ENCODE data around the gene DOCK8.

DOCK8 gene

GRCh38 chr9:278651-279050 is 64.0 kb downstream of the DOCK8 start:
- no peak overlapping the region for H3K27ac Mint-ChIP-seq
- H3K9me3 Mint-ChIP-seq, result no peaks in the 10 kb centered on the region
- no peak for TF ChIP-seq CTCF (IDR thresholded peaks at IDR 0.05; ENCODE audit: unreplicated experiment in 3 of 3)
- H3K36me3 Mint-ChIP-seq (ENCODE audit: low read depth), result no peaks in the 10 kb centered on the region
- H3K4me3 Mint-ChIP-seq, result no peak overlapping the region
- H3K27me3 Mint-ChIP-seq (ENCODE audit: low read depth), result peaks cover 4% of the 10 kb centered on the region
- no peaks in the 10 kb centered on the region for H3K4me1 Mint-ChIP-seq

- Mint-ChIP-seq H3K4me1 (no peaks in the 10 kb centered on the region), H3K9me3 (no peaks in the 10 kb centered on the region), H3K36me3 (ENCODE audit: low read depth) (no peaks in the 10 kb centered on the region), H3K4me3 (no peak overlapping the region), H3K27me3 (ENCODE audit: low read depth) (peaks cover 8% of the 10 kb centered on the region), H3K27ac (no peak overlapping the region)
- no peak for TF ChIP-seq CTCF (IDR thresholded peaks at IDR 0.05; ENCODE audit: unreplicated experiment in 3 of 3)
Observed at GRCh38 chr9:279674-280073, 65.0 kb downstream of the DOCK8 start.

GRCh38 chr9:281741-282645 is 67.3 kb downstream of the DOCK8 start:
- Mint-ChIP-seq H3K36me3 (ENCODE audit: low read depth) (no peaks in the 10 kb centered on the region), H3K27me3 (ENCODE audit: low read depth) (peaks cover 8% of the 10 kb centered on the region), H3K27ac (no peak overlapping the region), H3K4me3 (no peak overlapping the region), H3K4me1 (no peaks in the 10 kb centered on the region), H3K9me3 (no peaks in the 10 kb centered on the region)
- no peak for TF ChIP-seq CTCF (IDR thresholded peaks at IDR 0.05; ENCODE audit: unreplicated experiment in 3 of 3)

GRCh38 chr9:286071-286740 is 71.5 kb downstream of the DOCK8 start:
- no peaks in the 10 kb centered on the region for H3K4me1 Mint-ChIP-seq
- H3K9me3 Mint-ChIP-seq, result no peaks in the 10 kb centered on the region
- peaks cover 7% of the 10 kb centered on the region for H3K27me3 Mint-ChIP-seq (ENCODE audit: low read depth)
- H3K4me3 Mint-ChIP-seq, result no peak overlapping the region
- H3K36me3 Mint-ChIP-seq (ENCODE audit: low read depth), result no peaks in the 10 kb centered on the region
- H3K27ac Mint-ChIP-seq, result no peak overlapping the region
- no peak for TF ChIP-seq CTCF (IDR thresholded peaks at IDR 0.05; ENCODE audit: unreplicated experiment in 3 of 3)

GRCh38 chr9:289121-289520 is 74.5 kb downstream of the DOCK8 start:
- Mint-ChIP-seq H3K4me1 (no peaks in the 10 kb centered on the region), H3K27ac (no peak overlapping the region), H3K27me3 (ENCODE audit: low read depth) (peaks cover 5% of the 10 kb centered on the region), H3K36me3 (ENCODE audit: low read depth) (no peaks in the 10 kb centered on the region), H3K4me3 (no peak overlapping the region), H3K9me3 (no peaks in the 10 kb centered on the region)
- no peak for TF ChIP-seq CTCF (IDR thresholded peaks at IDR 0.05; ENCODE audit: unreplicated experiment in 3 of 3)
